ENCODE data around the gene SGPL1.

Gene SGPL1

GRCh38 chr10:70887804-70888800 lies 72.4 kb downstream of the SGPL1 start, which contains the start of gene PCBD1:
Gene PCBD1 (minus strand): TSS chr10:70888565. CDS start chr10:70888533, 32 bp downstream.
- peak; percentile 57 for DNase-seq

- no peak for DNase-seq
These were observed 73.5 kb downstream of the SGPL1 start for GRCh38 chr10:70889291-70889690.

GRCh38 chr10:70890917-70891431 lies 75.2 kb downstream of the SGPL1 start:
- DNase-seq, result no peak

GRCh38 chr10:70891627-70892026 lies 75.9 kb downstream of the SGPL1 start:
- DNase-seq, result no peak

GRCh38 chr10:70892631-70893030 lies 76.9 kb downstream of the SGPL1 start:
- DNase-seq, result no peak

GRCh38 chr10:70893227-70894006 lies 77.7 kb downstream of the SGPL1 start:
- no peak for DNase-seq

GRCh38 chr10:70894416-70894815 lies 78.7 kb downstream of the SGPL1 start:
- DNase-seq, result no peak

GRCh38 chr10:70896551-70896950 lies 80.8 kb downstream of the SGPL1 start:
- DNase-seq, result no peak

GRCh38 chr10:70898687-70899086 lies 82.9 kb downstream of the SGPL1 start:
- DNase-seq, result no peak

- DNase-seq, result no peak
These were observed 83.3 kb downstream of the SGPL1 start for GRCh38 chr10:70899096-70899495.

GRCh38 chr10:70901276-70901878 lies 85.6 kb downstream of the SGPL1 start:
- no peak for DNase-seq

- no peak for DNase-seq
These were observed 87.0 kb downstream of the SGPL1 start for GRCh38 chr10:70902661-70903261.

GRCh38 chr10:70903262-70903921 lies 87.6 kb downstream of the SGPL1 start:
- no peak for DNase-seq

- no peak for DNase-seq
These were observed 89.6 kb downstream of the SGPL1 start for GRCh38 chr10:70905071-70906021.

- DNase-seq, result no peak
These were observed 90.5 kb downstream of the SGPL1 start for GRCh38 chr10:70906031-70906783.

GRCh38 chr10:70906953-70907636 lies 91.3 kb downstream of the SGPL1 start:
- no peak for DNase-seq

- DNase-seq, result no peak
These were observed 92.1 kb downstream of the SGPL1 start for GRCh38 chr10:70907637-70908405.
